GM13977 (cell line): ENCODE results near the gene MYLK2.

ENCODE experiments used
- DNase-seq: peaks from one replicate; pipeline ENCODE4 v3.0.0; 2012; ENCODE audit warnings: low spot score
- in situ Hi-C: fragments of 300-500 bp; cut with MboI; formaldehyde crosslinking; loops from one replicate; pipeline ENCODE4 v1.12.0; 2022; ENCODE audit warnings: low sequenced_read_pairs, low pct_unique_long_range_greater_than_20kb, mixed read lengths, inconsistent platforms; ENCODE audit not compliant: unreplicated experiment
- TF ChIP-seq, protein P1 (sequence below): IDR thresholded peaks from 2 replicates; pipeline ENCODE4 v1.5.1; 2012; ENCODE audit warnings: mild to moderate bottlenecking, control low read depth; ENCODE audit not compliant: insufficient read depth; ENCODE audit errors: extremely low read depth, missing control alignments

The MYLK2 gene

DNA sequence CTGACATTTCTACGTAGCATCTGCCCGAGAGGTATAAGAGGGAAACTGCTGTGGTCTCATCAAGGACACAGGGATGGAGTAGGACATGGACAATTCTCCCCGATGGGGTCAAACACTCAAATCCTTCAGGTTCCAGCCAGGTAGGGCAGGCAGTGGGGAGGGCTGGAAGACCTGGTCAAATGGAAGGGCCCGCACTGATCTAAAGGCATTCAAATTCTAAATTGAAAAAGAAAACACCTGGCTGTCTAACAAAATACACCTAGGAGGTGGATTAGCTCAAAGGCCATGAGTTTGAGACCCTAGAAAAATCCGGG, 43.0 kb downstream of the MYLK2 start:
- TF ChIP-seq, protein P1, sequence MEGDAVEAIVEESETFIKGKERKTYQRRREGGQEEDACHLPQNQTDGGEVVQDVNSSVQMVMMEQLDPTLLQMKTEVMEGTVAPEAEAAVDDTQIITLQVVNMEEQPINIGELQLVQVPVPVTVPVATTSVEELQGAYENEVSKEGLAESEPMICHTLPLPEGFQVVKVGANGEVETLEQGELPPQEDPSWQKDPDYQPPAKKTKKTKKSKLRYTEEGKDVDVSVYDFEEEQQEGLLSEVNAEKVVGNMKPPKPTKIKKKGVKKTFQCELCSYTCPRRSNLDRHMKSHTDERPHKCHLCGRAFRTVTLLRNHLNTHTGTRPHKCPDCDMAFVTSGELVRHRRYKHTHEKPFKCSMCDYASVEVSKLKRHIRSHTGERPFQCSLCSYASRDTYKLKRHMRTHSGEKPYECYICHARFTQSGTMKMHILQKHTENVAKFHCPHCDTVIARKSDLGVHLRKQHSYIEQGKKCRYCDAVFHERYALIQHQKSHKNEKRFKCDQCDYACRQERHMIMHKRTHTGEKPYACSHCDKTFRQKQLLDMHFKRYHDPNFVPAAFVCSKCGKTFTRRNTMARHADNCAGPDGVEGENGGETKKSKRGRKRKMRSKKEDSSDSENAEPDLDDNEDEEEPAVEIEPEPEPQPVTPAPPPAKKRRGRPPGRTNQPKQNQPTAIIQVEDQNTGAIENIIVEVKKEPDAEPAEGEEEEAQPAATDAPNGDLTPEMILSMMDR = no peak
- peak; percentile 30 for DNase-seq

DNA sequence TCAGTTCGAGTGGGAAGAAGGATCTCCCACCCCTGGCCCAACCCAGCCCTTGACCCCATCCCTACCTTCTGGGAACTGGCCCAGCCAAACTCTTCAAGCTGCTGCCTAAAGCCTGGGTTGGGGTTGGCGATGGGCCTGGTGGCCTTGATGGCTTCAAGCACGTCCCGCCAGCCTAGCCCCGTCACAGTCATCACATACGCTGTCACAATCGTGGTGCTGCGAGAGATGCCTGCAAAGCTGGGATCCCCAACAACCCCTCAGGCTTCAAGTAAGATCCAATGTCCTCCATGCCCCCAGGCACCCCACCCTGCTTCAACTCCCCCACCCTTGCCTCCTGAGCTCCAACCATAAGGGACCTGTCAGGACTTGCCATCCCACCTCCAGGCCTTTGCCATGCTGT, 43.4 kb downstream of the MYLK2 start:
- DNase-seq = no peak
- in situ Hi-C loops = no loop called here
- TF ChIP-seq, protein P1 = no peak

More for the DNA sequence above, 43.0 kb downstream of the MYLK2 start:
- in situ Hi-C loops = no loop called here

DNA sequence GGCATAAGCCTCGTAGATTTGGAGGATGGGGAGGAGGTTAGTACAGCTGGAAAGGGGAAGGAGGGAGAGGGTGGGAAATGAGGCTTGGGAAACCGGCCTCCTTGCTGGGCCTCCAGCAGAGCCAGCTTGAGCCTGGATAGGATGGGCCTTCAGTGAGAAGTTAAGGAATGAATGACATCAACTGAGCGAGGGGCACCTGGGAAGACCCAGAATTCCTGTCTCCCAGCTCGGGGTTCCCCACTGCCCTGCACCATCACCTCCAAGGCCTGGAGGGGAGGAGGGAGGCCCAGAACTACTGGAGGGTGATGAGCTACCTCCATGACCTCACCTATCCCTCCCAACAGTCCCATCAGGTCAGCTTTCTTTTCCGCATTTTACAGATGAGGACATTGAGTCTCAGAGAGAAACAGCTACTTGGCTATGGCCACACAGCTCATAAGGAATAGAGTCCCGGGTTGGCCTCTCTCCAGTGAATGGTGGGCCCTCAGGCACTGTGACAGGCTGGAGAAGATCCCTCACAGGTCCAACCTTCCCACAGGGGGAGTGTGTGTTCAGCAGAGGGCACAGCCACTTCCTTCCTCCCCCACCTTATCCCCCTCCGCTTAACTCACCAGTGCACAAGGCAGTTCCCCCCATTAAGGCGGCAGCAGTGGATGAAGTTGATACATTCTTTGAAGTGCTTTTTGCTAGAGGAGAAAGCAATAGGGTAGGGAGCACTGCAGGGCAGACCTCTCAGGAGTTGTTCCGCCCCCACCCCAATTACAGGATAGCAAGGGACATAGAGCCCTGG, 44.3 kb downstream of the MYLK2 start:
- no peak for DNase-seq
- TF ChIP-seq, protein P1 = no peak
- in situ Hi-C loops = no loop called here

DNA sequence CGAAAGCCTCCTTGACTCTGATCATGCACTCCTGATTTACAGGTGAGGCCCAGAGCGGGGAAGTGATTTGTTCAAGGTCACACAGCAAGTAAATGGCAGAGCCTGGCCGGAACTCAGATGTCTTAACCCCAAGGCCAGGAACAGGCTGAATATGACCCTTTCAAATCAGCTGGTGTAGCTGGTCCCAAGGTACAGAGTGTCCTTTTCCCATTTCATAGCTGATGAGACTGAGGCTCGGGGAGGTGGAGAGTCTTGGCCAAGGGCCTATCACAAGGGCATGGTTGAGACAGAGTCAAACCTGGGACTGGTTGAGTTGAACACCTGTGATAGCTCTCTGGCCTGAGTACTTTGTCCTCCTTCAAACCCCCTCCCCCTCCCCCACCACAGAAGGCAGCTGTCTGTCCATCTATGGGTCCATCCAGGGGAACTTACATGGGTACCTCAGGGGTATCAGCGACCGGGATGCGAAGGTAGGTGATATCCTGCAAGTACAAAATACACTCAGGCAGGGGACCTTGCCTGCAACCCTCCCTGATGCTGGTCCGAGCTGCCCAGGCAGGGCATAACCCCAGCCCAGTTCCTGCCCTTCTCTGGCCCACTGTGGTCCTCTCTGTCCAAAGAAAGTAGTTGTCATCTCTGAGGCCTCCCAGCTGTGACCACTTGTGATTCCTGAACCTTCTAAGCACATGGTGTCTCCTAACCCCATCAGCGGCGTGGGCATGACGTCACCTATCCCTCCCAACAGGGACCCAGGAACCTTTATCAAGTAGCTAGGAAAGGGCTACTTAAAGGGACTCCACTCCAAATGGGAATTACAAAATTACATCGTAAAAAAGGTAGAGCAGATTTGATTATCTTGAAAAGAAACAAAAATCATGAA, 45.6 kb downstream of the MYLK2 start:
- TF ChIP-seq, protein P1 = no peak
- in situ Hi-C loops = no loop called here
- no peak for DNase-seq

GRCh38 chr20:31866221-31866620, 47.1 kb downstream of the MYLK2 start:
- DNase-seq = no peak
- TF ChIP-seq, protein P1 = no peak
- in situ Hi-C loops = no loop called here

GRCh38 chr20:31868853-31869672, 49.9 kb downstream of the MYLK2 start:
- in situ Hi-C loops = no loop called here
- TF ChIP-seq, protein P1 = no peak
- DNase-seq = no peak
